Natural killer cell (primary cell): ENCODE measurements around the gene CCL19. TPM values are rescaled to one million over a fixed set of nuclear protein-coding genes. Genes with fewer than 3 reads are reported as not detected.

Source experiments
- ATAC-seq, 3 donors: fragments of 150-1000 bp in 2 of 3; fragments of 200-7000 bp in 1 of 3; cut with Tn5 transposase; 1 replicate in 1 of 3; 2 replicates in 2 of 3; pipeline ENCODE4 v1.10.0; 2021; ENCODE audit warnings: mild to moderate bottlenecking in 2 of 3, moderate library complexity in 2 of 3
- DNase-seq, 2 donors: peaks; one replicate each; pipeline versions ENCODE4 v3.0.0 to v3.0.0-alpha.2; 2013 to 2021; ENCODE audit warnings: mixed read lengths in 1 of 2
- H3K27ac ChIP-seq: one replicate; pipeline ENCODE4 v1.5.1; 2013; ENCODE audit warnings: mild to moderate bottlenecking, low read length
- H3K27me3 ChIP-seq: one replicate; pipeline ENCODE4 v1.6.1; 2013; ENCODE audit warnings: low read length; ENCODE audit not compliant: control insufficient read depth, insufficient read depth
- H3K36me3 ChIP-seq: one replicate; pipeline ENCODE4 v1.6.1; 2013; ENCODE audit warnings: low read length; ENCODE audit not compliant: control insufficient read depth, insufficient read depth
- H3K4me1 ChIP-seq: one replicate; pipeline ENCODE4 v1.6.1; 2013; ENCODE audit warnings: low read length; ENCODE audit not compliant: control insufficient read depth, insufficient read depth
- H3K4me3 ChIP-seq: one replicate; pipeline ENCODE4 v1.5.1; 2013; ENCODE audit warnings: low read length
- H3K9me3 ChIP-seq: one replicate; pipeline ENCODE4 v1.6.1; 2013; ENCODE audit warnings: low read length; ENCODE audit not compliant: control insufficient read depth, insufficient read depth
- H3K27ac Mint-ChIP-seq, 2 donors: one replicate each; pipeline ENCODE4 v1.8.0; 2022; ENCODE audit warnings: mild to moderate bottlenecking in 2 of 2, mixed read lengths in 2 of 2, moderate library complexity in 1 of 2
- H3K27me3 Mint-ChIP-seq, 2 donors: one replicate each; pipeline ENCODE4 v1.8.0; 2022; ENCODE audit warnings: low read depth in 2 of 2, mixed read lengths in 2 of 2
- H3K36me3 Mint-ChIP-seq: one replicate; pipeline ENCODE4 v1.8.0; 2022; ENCODE audit warnings: mixed read lengths
- H3K4me1 Mint-ChIP-seq, 2 donors: one replicate each; pipeline ENCODE4 v1.8.0; 2022; ENCODE audit warnings: mixed read lengths in 2 of 2
- H3K4me3 Mint-ChIP-seq: one replicate; pipeline ENCODE4 v1.8.0; 2022; ENCODE audit warnings: mild to moderate bottlenecking, moderate library complexity, mixed read lengths
- H3K9me3 Mint-ChIP-seq, 2 donors: one replicate each; pipeline ENCODE4 v1.8.0; 2022; ENCODE audit warnings: mixed read lengths in 2 of 2
- CTCF ChIP-seq: fragments of 200-600 bp; IDR thresholded peaks from one replicate; pipeline ENCODE4 v1.8.0; 2022; ENCODE audit warnings: antibody characterized with exemption
- WGBS: methylation state at CpG from one replicate; pipeline ENCODE4 v1.1.7; 2013; ENCODE audit warnings: missing lambda C conversion rate; ENCODE audit not compliant: insufficient coverage; 5-methylcytosine and 5-hydroxymethylcytosine counted together
- intact Hi-C: fragments of 100-400 bp; cut with micrococcal nuclease; formaldehyde crosslinking; loops from one replicate; pipeline ENCODE4 v1.14.2; 2022
- total RNA-seq, 4 donors: library from RNA; stranded (reverse); fragments of 120-200 nt in 1 of 4; gene quantifications; one replicate each; pipeline versions ENCODE4 v1.2.3 to v1.2.4, GENCODE V29; 2013 to 2022

CCL19 gene
- total RNA-seq, 3 donors from 2014 or later (not counting 1 experiment from before 2014, with no cell fraction given): not detected

- H3K9me3 ChIP-seq: no peaks in the 10 kb centered on the region
- DNase-seq (no peak), ATAC-seq (no peak)
- Mint-ChIP-seq H3K4me3 (no peak overlapping the region), H3K27me3 (peaks cover 16 to 27% of the 10 kb centered on the region in 2 donors), H3K4me1 (no peaks in the 10 kb centered on the region), H3K27ac (no peak overlapping the region), H3K9me3 (no peaks in the 10 kb centered on the region), H3K36me3 (no peaks in the 10 kb centered on the region)
- H3K4me3 ChIP-seq: no peak overlapping the region
- H3K36me3 ChIP-seq: no peaks in the 10 kb centered on the region
- no peak overlapping the region for H3K27ac ChIP-seq
- H3K27me3 ChIP-seq: no peaks in the 10 kb centered on the region
- no peaks in the 10 kb centered on the region for H3K4me1 ChIP-seq
- intact Hi-C loops: no loop called here
- WGBS: 95% methylated on average over 9 of the region's 9 CpGs
- no peak for TF ChIP-seq CTCF
These were observed 18.3 kb upstream of the CCL19 start for GRCh38 chr9:34709196-34709978.

GRCh38 chr9:34707130-34707529, 16.1 kb upstream of the CCL19 start:
- intact Hi-C loops: no loop called here
- no peak overlapping the region for H3K4me3 Mint-ChIP-seq
- 80% methylated on average over 2 of the region's 2 CpGs for WGBS

GRCh38 chr9:34701769-34702736, 11.0 kb upstream of the CCL19 start:
- Mint-ChIP-seq H3K4me3 (peak overlapping the region; percentile 72), H3K36me3 (no peaks in the 10 kb centered on the region), H3K4me1 (peaks cover 5 to 21% of the 10 kb centered on the region in 2 donors), H3K27ac (peak overlapping the region in 1 of 2 donors; percentile 59), H3K27me3 (peaks cover 14 to 22% of the 10 kb centered on the region in 2 donors), H3K9me3 (no peaks in the 10 kb centered on the region)
- H3K4me1 ChIP-seq: peaks cover 11% of the 10 kb centered on the region
- no peaks in the 10 kb centered on the region for H3K9me3 ChIP-seq
- H3K27me3 ChIP-seq: peaks cover 8% of the 10 kb centered on the region
- DNase-seq (peak; percentile 70 to 87), ATAC-seq (peak; percentile 81 to 86 (median 82))
- 8% methylated on average over 23 of the region's 30 CpGs for WGBS
- TF ChIP-seq CTCF: peak; percentile 89
- H3K4me3 ChIP-seq: peak overlapping the region; percentile 33
- H3K27ac ChIP-seq: no peak overlapping the region
- no peaks in the 10 kb centered on the region for H3K36me3 ChIP-seq
- intact Hi-C loops: loop anchor here (1.0 kb wide), 1 partner anchor 38 kb away; no protein-coding TSS in a partner anchor

More at GRCh38 chr9:34707130-34707529, 16.1 kb upstream of the CCL19 start:
- no peak for ATAC-seq
- Mint-ChIP-seq H3K9me3 (no peaks in the 10 kb centered on the region), H3K27ac (no peak overlapping the region), H3K36me3 (no peaks in the 10 kb centered on the region), H3K27me3 (peaks cover 6 to 9% of the 10 kb centered on the region in 2 donors), H3K4me1 (peaks cover 1 to 2% of the 10 kb centered on the region in 2 donors)
- H3K27ac ChIP-seq: no peak overlapping the region
- H3K4me3 ChIP-seq: no peak overlapping the region
- no peaks in the 10 kb centered on the region for H3K9me3 ChIP-seq
- TF ChIP-seq CTCF: no peak
- no peaks in the 10 kb centered on the region for H3K27me3 ChIP-seq
- H3K36me3 ChIP-seq: no peaks in the 10 kb centered on the region
- no peaks in the 10 kb centered on the region for H3K4me1 ChIP-seq
- DNase-seq: no peak
